Measurements from ENCODE around the gene MRPL43.
"Not testable (repeated sequence)": the region's sequence is repeated elsewhere in the genome, so short reads cannot be mapped to it uniquely, and the experiment has no call there.

MRPL43 gene

DNA sequence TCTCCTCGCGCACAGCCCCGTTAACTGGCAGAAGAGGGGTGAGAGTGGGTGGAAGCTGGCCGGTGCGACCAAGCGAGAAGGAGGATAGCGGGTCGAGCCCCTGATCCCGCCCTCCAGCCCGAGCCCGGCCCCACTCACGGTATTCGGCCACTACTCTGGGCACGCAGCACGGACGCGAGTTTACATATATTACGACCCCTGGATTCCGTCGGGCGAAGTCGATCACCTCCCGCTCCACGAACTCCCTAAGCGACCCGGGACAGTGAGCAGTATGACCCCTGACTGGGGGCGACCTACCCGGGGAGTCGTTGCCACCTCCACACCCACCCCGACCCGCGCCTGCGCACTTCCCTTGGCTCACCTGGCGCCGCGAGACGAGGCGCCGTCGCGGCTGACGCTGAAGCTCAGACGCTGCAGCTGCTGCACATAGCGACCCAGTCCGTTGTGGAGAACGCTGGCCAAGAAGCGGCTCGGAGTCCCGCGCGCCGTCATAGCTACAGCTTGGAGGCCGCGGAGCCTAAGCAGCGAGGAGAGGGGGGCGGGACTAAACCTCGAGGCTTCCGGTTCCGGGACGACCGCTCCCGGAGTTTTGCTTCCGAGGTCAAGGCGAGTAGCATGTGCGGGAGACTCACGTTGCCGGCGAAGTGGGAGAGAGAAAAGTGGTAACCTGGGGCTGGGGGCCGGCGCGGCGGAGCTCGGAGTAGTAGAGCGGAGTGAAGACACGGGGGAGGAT is at the start of gene MRPL43, which contains the start of gene TWNK:
Gene MRPL43, minus strand, starts transcription at position 546 of the 733 bp plus-strand sequence. Its CDS starts 54 bp downstream, at position 492.
Gene TWNK, plus strand, starts transcription at position 592 of the 733 bp plus-strand sequence. CDS start 668 bp downstream, outside the sequence.
- peak; percentile 86 for DNase-seq

DNA sequence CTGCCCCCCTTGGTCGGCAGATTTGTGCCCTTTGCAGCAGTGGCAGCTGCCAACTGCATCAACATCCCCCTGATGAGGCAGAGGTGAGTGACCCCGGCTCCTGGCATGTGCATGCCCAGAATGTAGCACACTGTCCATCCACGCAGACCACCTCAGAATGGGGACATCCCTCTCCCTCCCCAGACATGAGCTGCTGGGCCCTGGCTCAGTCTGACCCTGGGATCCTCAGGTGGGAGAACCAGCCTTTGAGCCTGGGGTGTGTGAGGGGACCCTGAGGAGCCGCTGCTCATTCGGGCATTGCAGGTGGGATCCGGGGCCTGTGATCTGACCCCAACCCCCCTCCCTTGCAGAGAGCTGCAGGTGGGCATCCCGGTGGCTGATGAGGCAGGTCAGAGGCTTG is 49.4 kb upstream of the MRPL43 start:
- DNase-seq = no peak

DNA sequence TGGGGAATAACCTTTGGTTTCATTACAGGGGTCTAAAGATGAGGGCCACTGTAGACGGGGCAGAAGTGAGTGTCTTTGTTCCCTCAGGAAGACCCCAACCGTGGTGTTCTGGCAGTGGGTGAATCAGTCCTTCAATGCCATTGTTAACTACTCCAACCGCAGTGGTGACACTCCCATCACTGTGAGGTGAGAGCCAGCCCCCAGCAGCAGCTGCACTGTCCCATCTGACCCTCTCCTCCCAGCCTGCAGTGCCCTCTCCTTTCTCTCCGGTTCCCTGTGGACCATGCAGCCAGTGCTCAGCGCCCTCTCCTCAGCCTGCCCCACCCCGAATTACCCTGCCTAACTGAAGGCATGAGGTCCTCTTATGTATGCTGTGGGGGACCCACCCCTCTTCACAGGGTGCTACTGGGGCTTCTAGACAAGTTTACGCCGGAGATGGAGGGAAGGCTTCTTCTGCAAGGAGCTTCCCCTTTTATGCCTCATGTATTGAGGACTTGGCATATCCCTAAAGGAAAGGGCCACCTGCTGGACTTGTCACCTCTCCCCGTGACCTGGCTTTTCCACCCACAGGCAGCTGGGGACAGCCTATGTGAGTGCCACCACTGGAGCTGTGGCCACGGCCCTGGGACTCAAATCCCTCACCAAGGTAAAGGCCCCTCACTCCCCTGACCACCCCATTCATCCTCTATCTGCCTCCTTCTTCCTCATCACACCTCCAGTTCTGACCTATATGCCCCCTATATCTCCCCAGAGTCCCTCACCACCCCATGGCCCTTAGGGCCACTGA is 48.8 kb upstream of the MRPL43 start:
- DNase-seq = no peak

DNA sequence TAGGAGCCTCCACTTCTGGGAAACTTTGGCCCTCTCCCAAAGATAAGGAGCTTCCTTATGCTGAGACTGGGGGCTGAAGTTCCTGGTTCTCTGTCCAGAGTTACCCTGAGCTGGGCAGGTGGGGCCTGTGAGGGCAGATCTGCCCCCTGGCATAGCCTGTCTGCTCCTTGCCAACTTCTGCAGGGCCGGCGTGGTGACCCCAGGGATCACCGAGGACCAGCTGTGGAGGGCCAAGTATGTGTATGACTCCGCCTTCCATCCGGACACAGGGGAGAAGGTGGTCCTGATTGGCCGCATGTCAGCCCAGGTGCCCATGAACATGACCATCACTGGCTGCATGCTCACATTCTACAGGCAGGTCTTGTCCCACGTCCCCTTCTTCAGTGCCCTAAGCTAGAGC is 48.0 kb upstream of the MRPL43 start:
- no peak for DNase-seq

DNA sequence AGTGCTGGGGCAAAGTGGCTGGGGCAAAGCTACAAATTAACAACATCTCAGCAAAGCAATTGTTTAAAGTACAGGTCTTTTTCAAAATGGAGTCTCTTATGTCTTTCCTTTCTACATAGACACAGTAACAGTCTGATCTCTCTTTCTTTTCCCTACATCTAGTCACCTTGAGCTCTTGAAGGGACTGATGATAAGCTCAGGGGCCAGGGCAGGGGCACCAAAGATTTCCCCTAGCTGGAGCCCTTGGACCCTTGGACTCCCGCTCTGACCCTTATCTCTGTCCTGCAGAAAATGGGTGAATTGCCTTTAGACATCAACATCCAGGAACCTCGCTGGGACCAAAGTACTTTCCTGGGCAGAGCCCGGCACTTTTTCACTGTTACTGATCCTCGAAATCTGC is 47.1 kb upstream of the MRPL43 start:
- not testable (repeated sequence) for DNase-seq

DNA sequence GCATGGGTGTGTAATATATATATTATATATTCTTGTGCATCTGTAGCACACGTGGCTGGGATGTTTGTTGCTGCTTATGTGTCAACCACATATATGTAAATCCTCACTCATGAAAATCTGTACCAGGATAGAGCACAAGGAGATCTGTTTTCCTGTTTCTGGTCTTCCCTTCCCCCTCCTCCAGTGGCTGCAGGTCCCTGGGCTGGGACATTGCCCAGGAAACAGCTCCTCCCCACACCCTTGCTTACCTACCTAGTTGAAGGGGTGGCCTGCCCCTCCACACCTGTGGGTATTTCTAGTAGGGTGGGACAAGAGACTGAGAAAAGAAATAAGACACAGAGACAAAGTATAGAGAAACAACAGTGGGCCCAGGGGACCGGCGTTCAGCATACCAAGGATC is 46.0 kb upstream of the MRPL43 start:
- DNase-seq = no peak

DNA sequence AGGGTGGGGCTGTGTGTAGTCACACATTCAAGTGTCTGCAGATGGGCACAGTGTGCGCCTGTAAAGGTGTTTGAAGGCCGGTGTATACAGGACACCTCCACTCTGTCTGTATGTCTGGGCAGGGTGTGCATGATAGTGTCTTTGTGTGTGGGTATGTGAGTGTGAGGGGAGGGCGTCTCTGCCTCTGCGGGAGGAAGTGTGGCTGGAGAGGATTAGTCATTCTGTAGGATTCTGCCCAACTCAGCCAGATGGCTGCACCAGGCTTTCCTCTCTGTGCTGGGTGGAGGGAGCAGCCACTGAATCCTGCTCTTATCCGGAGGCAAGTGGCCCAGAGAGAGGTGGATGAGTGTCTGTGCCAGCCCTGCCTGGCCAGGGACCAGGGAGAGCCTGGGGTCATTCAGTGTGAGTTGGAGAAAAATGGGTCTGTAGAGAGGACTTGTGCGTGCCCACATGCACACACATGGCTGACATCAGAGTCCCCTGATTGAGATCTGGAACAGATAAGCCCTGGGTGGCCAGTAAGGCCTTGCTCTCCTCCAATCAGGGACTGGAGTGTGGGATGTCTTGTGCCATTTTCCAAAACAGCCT is 45.4 kb upstream of the MRPL43 start:
- DNase-seq = peak; percentile 62

DNA sequence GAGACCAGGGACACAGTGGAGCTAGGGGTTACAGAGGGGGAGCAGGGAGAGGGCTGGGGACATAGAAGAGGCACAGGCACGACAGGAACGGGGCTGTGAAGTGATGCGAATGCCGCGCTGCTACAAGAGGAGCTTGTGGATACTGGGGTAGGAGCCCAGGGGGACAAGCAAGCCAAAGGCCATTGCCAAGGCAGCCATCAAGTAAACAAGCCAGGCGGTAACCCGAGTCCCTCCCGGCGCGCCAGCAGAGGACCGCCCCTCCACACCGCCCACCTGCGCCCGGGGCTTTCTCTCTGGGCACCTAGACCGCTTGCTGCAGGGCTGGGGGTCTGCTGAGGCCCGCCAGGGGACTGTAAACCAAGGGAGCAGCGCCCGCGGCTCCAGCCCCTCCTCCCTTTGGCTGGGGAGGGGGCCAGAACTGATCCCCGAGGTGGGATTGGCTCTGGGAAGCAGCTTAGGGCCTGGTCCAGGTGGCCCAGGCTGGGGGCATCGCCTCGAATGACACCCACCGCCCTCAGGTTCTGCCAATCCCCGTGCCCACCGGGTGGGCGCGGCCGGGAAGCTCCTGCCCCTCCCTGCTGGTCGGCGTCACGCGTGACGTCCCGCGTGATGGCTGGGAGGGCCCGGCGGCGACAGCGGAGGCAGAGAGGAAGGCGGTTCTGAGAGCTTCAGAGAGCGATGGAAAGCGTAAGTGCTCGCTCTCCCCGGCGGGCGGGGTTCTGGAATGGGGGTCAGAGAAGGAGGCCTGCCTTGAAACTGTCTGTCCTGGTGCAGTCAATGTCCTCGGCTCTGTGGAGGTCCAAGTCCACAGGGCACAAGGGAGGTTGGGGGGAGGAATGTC is 44.7 kb upstream of the MRPL43 start:
- DNase-seq = peak; percentile 75

DNA sequence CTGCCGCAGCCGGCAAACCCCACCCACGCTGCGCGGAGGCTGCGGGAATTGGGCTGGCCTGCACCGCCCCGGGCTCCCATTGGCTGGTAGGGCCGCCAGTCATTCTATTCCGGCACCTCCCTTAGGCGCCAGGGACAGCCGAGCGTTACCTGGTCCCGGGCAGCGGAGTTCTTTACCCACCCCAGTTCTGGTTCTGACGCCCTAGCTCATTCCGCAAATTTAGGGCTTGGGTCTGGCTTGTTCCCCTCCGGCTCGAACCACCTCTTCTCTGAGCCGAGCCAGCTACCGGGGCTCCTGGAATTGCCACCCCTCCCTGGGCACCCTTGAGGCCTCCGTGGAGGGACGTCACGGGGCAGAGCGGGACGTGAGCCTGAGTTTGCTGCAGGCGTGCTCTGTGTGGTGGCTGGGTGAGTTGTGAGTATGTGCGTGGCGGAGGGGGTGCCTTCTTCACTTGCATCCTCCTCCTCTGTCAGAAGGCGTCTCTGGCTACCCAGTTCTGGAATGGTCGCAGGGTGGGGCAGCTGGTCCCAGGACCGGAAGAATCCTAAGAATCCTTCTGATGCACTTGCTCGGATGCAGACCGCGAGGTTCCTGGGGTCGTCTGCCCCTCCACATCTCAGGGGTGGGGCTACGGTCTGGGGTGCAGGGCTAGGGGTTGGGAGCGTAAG is 44.0 kb upstream of the MRPL43 start, which contains the start of the genes PDZD7 and SFXN3:
Gene PDZD7, minus strand, starts transcription at position 2 of the 668 bp plus-strand sequence. CDS start 910 bp downstream, outside the sequence.
Gene SFXN3, plus strand, starts transcription at position 107 of the 668 bp plus-strand sequence. CDS start 3,461 bp downstream, outside the sequence.
- DNase-seq = peak; percentile 95

DNA sequence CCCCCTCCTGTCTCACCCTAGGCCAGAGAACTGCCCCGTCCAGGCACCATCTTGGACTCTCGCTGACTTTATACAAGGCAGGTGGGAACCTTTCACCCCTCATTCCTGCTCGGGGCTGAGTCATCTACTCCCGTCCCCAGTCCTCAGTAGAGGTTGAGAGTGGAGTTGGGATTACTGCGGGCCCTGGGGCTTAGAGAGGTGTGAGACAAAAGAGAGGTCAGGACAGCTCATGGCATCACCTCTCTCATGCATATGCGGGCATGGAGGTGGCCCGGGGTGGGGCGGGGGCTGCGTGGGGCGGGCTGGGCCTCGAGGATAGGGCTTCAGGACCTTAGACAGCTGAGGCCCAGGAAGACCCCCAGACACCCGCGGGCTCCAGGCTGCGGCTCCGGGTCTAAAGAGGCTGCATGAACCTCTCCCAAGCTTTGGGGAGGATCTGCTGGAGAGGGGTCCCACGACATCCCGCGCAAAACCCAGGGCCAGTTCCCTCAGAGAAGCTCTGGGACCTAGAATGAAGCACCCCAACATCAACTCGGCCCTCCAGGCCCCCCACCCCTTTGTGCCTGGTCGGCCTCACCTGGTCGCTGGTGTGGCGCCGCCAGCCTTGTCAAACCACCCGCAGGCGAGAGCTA is 43.3 kb upstream of the MRPL43 start:
- no peak for DNase-seq

DNA sequence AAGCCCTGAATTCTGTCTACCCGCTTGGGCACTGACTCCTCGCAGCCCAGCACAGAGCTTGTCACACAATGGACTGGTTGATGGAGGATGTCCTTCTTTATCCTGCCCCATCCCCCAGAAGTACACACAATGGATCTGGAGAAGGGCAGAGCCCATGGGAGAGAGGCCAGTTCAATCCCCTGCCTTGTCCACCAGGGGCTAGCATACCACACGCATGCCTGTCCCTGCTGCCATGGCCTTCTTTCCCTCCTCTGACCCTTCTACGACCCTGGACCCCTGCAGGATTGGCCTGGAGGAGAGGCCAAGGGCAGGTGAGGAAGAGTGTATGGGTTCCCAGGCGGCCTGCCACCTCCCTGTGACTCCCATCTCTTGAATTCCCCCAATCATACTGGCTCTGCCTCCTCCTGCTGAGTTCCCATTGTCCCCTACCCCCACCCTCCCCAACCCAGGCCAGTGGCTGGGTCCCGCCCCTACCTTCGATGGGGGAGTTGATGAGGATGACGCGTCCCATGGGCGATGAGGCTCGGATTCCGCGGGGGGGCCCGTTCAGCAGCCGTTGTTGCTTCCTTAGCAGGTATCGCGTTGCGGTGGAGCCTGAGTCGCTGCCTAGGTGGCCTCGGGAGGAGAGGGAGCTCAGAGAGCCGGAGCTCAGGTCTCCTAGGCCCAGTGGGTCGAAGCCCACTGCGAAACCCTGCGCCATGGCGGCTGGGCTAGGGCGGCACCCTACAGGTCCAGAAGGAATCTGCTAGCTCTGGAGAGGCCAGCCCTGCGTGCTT is 42.4 kb upstream of the MRPL43 start:
- DNase-seq = no peak

DNA sequence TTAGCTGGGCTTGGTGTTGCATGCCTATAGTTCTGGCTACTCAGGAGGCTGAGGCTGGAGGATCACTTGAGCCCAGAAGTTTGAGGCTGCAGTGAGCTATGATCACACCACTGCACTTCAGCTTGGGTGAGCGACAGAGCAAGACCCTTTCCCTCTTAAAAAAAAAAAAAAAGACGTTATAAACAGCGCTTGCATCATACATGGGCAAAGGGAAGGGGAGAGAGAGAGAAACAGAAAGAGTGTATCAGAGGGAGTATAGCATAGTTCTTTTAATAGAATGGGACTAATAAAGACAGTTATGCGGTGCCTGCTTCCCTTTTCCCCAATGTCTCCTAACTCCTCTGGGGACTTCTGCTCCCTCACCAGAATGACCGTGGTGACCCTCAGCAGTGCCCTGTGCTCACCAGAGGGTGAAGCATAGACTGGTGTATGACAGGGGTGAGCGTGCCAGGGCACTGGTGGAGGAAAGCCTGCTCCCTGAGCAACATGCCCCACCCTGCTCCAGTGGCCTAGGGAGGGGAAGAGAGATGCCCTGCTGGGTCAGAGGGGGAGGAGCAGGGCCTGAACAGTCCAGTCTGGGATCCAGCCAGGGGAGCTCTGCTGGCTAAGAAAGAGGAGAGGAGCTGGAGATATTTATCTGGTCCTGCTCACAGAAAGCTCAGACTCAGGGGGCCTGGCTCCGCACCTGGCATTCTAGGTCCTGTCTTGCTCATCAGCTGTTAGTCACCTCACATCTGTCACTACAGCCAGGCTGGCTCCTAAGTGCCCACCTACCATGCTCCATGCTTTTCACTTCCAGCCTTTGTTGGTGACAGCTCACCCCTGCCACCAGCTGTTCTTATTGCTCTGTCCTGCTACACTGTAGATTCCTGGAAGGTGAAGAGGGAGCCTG is 41.4 kb upstream of the MRPL43 start:
- no peak for DNase-seq

DNA sequence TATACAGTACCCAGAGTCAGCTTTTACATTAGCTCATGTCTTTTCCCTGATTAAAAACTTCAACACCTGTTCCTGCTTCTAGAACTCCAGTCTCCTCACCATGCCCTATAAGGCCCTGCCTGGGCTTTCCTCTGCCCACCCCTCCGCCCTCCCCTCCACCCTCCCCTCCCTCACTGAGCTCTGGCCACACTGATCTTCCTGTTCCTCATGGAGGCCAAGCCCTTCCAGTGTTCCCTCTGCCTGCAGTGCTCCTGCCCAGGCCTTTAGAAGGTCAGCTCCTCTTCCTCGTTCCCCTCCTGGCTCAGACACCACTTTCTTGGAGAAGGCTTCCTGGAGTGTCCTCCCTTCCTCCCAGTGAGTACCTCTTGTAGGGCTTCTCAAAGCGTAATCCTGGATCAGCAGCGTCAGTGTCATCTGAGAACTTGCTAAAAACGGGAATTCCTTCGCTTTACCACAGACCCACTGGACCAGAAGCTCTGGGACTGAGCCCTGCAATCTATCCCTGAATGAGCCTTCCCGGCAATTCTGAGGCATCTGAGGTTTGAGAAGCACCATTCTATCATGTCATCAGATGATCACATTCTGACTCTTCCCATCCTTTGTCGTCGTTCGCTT is 39.9 kb upstream of the MRPL43 start:
- no peak for DNase-seq

DNA sequence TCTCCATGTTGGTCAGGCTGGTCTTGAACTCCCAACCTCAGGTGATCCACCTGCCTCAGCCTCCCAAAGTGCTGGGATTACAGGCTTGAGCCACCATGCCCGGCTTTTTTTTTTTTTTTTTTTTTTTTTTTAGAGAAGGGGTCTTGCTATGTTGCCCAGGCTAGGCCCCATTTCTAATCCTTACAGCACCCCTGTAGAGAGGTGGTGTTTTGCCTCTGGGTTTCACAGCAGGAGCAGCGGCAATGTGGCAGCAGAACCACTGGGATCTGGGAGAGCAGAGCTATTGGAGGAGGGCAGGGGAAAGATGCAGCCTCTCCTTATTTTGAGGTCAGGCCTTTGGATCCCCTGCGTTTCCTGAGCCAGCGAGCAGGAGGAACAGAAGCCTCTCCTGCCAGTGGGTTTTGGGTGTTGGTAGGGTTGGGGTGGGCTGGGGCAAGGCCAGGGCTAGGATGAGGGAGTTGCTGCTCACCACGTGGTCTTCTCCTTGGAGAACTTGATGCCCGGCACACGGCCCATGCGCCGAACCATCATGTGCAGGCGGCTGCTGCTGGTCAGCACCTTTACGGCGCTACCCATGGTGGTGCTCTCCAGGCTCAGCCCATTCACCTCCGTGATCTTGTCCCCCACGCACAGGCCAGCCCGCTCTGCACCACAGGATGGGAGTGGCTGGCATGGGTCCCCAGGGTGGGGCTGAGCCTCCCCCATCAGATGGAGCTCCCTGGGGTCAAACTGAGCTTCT is 35.8 kb upstream of the MRPL43 start:
- DNase-seq = no peak

DNA sequence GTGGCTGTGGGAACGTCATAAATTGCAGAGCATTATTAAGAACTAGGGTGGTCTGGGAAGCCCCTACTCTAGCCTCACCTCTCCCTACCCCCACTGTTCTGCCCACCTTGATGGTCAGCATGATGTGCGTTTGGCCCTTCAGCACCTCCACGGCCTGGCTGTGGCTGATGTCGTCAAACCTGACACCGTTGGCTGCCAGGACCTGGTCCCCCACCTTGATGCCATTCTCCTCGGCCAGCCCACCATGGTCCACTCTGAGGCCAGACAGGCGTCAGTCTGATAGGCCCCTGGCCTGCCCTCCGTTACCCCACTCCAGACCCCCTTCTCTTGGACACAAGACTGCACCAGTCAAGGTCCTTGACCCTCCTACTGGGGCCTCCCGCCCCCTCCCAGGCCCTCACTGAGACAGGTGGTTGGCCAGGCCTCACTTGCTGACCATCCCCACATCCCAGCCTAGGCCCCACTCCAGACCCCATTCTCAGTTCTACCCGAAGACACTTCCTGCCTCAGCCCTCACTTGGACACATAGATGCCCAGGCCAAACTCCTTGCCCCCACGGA is 34.5 kb upstream of the MRPL43 start:
- no peak for DNase-seq

DNA sequence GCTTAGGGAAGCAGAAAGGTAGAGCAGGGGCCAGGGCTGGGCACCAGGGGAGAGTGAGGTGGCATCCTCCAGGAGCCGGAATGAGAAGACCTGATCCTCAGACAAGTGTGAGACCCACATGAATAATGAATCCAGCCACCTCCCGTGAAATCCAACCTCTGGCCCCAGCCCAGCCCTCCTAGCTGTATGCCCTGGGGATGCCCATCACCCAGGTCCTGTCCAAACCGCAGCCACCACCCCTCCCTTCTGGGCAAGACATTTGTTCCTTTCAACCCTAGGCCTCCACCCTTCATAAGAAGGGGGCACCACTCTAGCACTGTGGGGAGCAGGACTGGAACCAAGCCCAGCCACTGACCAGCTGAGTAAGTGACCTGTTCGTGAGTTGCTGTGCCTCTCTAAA is 33.9 kb upstream of the MRPL43 start:
- no peak for DNase-seq

DNA sequence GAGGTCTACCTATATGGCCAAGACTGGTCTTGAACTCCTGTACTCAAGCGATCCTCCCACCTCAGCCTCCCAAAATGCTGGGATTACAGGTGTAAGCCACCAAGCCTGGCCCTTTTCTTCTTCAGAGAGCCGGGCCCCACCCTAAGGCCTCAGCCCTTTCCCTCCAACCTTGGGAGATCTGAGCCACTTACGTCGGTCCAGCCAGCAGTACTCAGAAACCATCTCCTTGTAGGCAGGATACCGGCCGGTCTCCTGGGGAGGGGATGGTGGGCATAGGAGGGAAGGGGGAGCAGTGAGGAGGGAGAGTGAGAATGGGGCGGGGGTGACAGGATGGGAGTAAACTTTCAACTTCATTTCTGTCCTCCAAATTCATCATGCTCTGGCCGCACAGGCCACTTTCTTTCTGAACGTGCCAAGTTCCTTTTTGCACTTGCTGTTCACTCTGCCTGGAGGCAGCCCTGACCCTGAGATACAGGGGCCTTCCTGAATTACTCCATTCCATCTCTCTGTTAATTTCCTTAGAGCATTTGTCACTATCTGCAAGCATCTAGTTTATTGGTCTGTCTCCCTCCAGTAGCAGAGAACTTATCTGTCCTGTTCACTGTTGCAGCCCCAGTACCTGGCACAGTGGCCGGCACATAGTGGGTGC is 33.3 kb upstream of the MRPL43 start:
- no peak for DNase-seq

DNA sequence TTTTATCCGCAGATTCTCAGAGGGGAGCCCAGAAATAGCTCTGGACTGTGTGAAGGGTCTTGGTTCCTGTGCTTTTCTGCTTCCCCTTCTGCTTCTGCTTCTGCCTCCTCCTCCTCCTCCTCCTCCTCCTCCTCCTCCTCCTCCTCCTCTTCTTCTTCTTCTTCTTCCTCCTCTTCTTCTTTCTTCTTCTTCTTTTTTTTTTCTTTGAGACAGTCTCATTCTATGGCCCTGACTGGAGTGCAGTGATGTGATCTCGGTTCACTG is 32.1 kb upstream of the MRPL43 start:
- DNase-seq = no peak
